Activated CD4-positive, alpha-beta T cell treated with anti-CD3 and anti-CD28 coated beads, Interleukin-2, amount 50 U/mL, for 48 hours (primary cell): ENCODE measurements around the gene APOBEC3C.
"Not testable (repeated sequence)": the region's sequence is repeated elsewhere in the genome, so short reads cannot be mapped to it uniquely, and the experiment has no call there.

ENCODE experiments used
- DNase-seq, 2 experiments: peaks; one replicate each; pipeline ENCODE4 v3.0.0-alpha.2; 2020

APOBEC3C gene

GRCh38 chr22:39024519-39025308 lies 10.7 kb downstream of the APOBEC3C start:
- no peak for DNase-seq

DNA sequence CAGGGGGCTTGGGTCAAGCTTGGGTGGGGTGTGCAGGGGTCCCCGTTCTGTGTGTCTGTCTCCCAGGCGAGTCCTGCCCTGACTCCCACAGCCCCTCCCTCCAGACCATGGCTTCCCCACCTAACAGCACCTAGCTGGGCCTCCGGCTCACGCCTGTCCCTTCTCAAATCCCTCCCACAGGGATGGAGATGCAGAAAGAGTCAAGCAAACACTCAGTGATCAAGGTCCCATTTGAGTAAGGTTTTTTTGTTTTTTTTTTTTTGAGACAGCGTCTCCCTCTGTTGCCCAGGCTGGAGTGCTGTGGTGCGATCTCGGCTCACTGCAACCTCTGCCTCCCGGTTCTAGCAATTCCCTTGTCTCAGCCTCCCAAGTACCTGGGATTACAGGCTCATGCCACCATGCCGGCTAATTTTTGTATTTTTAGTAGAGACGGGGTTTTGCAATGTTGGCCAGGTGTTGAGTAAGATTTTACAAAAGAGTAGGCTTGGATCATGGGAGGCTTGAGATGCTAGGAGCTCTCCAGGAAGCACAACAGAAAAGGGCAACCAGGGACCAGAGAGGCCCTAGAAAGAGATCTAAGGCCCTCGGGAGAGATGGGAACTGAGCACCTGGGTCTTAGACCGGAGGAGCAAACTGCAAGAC lies 12.6 kb downstream of the APOBEC3C start:
- no peak for DNase-seq

DNA sequence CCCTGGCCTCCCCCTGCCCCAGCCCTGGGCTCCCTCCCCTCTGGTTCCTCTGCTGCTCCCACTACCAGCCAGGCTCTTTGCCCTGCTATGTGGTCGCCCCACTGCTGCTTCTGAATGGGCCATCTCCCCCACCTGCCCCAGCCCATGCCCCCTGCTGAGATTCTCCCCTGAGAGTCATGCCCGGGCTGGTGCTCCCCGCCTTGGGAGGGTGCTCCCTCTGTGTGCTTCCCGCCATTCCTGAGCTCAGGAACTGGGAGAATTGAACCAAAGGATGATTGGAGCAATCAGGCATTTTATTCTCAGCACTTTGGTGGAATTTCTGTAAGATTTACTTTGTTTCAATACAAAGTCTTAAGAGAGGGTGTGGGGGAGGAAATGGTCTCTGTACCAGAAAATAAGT lies 13.7 kb downstream of the APOBEC3C start:
- no peak for DNase-seq

- DNase-seq = no peak
Measured at GRCh38 chr22:39028281-39028680, 14.2 kb downstream of the APOBEC3C start.

GRCh38 chr22:39029227-39029626 lies 15.2 kb downstream of the APOBEC3C start:
- DNase-seq = no peak

GRCh38 chr22:39030705-39031104 lies 16.6 kb downstream of the APOBEC3C start:
- no peak for DNase-seq

DNA sequence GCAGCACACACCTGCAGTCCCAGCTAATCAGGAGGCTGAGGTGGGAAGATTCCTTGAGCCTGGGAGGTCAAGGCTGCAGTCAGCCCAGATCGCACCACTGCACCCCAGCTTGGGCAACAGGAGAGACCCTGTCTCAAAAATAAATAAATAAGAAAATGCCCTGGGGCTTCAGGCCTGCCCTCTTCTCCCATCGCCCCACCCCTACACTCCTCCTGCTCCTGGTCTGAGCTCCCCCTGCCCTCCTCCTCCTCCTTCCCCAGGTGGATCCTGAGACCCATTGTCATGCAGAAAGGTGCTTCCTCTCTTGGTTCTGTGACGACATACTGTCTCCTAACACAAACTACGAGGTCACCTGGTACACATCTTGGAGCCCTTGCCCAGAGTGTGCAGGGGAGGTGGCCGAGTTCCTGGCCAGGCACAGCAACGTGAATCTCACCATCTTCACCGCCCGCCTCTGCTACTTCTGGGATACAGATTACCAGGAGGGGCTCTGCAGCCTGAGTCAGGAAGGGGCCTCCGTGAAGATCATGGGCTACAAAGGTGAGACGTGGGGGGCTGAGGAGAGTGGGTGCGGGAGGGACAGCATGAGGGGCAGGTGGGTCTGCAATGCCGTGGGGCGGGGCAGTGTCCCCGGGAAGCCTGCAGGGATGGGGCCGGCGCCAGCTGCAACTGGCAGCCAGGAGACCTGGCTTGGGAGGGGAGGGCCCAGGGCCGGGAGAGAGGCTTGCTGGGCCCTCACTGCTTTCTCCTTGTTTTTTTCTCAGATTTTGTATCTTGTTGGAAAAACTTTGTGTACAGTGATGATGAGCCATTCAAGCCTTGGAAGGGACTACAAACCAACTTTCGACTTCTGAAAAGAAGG lies 17.6 kb downstream of the APOBEC3C start:
- not testable (repeated sequence) for DNase-seq

DNA sequence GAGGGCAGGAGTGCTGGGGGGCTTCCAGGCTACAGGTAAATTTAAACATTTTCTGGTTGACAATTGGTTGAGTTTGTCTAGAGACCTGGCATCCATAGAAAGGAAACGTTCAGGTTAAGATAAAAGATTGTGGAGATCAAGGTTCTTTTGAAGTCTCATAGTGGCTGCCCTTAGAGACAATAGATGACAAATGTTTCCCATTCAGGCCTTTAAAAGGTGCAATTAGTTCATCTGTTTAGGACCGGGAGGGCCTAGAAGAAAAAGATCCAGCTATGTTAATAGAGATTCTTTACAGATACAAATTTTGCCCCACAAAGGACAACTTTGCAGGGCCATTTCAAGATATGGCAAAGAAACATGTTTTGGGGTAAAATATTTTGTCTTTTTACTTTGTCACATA lies 23.0 kb downstream of the APOBEC3C start:
- DNase-seq = not testable (repeated sequence)

DNA sequence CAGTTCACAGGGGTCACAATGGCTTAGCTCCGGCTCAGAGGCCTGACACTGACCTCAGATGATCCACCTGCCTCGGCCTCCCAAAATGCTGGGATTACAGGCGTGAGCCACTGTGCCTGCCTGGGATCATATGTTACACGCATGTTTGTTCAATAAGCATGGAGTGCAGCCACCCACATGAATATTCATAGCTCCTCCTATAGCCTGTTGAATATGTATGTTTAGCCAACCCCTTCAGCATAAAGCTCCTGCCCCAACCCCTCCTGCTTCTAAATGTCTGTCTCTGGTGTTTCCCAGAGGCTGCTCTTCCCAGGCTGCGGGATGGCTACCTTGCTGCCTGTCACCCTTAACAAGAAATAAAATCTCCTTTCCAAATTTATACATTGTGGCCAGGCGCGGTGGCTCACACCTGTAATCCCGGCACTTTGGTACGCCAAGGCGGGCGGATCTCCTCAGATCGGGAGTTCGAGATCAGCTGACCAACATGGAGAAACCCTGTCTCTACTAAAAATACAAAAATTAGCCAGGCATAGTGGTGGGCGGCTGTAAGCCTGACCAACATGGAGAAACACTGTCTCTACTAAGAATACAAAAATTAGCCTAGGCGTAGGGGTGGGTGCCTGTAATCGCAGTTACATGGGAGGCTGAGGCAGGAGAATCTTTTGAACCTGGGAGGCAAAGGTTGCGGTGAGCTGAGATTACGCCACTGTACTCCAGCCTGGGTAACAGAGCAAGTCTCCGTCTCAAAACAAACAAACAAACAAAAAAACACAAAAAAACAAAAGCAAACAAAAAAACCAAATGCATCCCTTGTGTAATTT lies 25.5 kb downstream of the APOBEC3C start:
- DNase-seq = no peak

DNA sequence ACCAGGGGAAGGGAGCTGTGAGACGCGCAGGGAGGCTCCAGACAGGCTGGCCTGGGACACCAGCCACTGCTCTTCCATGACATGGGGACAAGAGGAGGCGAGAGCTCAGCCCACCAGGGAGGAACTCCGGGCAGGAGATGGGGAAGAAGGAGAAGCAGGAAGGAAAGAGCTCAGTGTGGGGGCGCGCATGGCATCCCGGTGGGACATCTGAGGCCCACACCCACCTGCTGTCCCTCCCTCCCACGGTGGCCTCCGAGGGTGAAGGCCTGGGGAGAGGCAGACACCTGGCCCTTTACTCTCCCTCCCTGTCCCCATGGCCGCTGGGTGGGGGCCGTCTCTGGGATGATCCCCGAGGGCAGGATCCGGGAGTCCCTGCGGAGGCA lies 26.1 kb downstream of the APOBEC3C start:
- DNase-seq = not testable (repeated sequence)

DNA sequence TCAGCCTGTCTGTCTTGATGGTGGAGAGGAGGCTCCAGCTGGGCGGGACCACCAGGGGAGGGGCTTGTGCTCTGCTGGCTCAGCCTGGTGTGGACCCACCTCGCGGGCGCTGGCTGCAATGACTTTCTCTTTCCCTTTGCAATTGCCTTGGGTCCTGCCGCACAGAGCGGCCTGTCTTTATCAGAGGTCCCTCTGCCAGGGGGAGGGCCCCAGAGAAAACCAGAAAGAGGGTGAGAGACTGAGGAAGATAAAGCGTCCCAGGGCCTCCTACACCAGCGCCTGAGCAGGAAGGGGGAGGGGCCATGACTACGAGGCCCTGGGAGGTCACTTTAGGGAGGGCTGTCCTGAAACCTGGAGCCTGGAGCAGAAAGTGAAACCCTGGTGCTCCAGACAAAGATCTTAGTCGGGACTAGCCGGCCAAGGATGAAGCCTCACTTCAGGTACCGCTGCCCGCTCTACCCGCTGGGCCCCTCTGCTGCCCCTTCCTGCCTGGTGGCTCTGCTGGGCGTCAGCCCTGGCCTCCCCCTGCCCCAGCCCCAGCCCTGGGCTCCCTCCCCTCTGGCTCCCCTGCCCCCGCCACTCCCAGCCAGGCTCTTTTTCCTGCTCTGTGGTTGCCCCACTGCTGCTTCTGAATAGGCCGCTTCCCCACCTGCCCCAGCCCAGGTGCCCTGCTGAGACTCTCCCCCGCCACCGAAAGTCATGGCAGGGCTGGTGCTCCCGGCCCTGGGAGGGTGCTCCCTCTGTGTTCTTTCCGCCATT lies 26.7 kb downstream of the APOBEC3C start, which contains the start of gene APOBEC3F:
APOBEC3F (plus strand) TSS at position 327 of the 759 bp plus-strand sequence; CDS start at position 424, 97 bp downstream.
- DNase-seq = peak; percentile 66 to 71

DNA sequence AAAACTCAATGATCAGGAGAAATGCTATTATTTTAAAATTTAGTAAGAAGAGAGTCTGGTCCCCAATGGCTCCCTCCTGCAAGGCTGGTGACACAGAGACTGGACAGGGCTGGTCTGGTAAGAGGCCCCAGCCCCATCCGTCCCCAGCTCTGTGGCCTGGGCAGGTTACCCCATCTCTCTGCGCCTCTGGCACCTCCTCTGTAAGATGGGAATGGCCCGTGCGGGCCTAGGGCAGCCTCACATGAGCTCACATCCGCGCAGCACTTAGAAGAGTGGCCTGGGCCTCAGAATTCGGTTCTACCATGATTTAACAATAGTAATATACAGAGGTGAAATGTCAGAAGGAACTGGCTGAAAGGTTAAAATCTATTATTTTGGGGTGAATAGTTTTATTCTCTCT lies 27.9 kb downstream of the APOBEC3C start:
- DNase-seq = no peak

DNA sequence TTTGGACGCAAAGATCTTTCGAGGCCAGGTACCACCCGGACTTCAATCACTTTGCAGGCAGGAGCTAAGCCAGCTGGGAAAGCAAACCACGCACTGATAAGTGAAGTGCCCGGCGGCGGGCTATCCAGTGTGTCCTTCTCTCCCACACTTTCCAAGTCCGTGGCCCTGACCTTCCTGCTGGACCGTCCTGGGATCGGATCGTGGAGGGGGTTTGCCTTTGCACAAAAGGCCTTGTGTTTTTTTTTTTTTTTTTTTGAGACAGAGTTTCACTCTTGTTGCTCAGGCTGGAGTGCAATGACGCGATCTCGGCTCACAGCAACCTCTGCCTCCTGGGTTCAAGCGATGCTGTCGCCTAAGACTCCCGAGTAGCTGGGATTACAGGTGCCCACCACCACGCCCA lies 29.0 kb downstream of the APOBEC3C start:
- not testable (repeated sequence) for DNase-seq

- not testable (repeated sequence) for DNase-seq
Measured at GRCh38 chr22:39045136-39045535, 31.1 kb downstream of the APOBEC3C start.

GRCh38 chr22:39049486-39049885 lies 35.4 kb downstream of the APOBEC3C start:
- not testable (repeated sequence) for DNase-seq

- DNase-seq = not testable (repeated sequence)
Measured at GRCh38 chr22:39051844-39052495, 37.9 kb downstream of the APOBEC3C start.

DNA sequence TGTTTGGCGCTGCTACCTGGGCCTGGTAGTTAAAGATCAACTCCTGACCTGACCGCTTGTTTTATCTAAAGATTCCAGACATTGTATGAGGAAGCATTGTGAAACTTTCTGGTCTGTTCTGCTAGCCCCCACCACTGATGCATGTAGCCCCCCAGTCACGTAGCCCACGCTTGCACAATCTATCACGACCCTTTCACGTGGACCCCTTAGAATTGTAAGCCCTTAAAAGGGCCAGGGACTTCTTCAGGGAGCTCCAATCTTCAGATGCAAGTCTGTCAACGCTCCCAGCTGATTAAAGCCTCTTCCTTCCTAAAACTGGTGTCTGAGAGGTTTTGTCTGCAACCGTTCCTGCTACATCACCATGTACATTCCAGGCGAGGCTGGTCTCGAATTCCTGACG lies 41.6 kb downstream of the APOBEC3C start:
- no peak for DNase-seq

- DNase-seq = not testable (repeated sequence)
Measured at GRCh38 chr22:39061290-39061689, 47.2 kb downstream of the APOBEC3C start.

GRCh38 chr22:39061951-39062350 lies 47.9 kb downstream of the APOBEC3C start:
- DNase-seq = not testable (repeated sequence)

DNA sequence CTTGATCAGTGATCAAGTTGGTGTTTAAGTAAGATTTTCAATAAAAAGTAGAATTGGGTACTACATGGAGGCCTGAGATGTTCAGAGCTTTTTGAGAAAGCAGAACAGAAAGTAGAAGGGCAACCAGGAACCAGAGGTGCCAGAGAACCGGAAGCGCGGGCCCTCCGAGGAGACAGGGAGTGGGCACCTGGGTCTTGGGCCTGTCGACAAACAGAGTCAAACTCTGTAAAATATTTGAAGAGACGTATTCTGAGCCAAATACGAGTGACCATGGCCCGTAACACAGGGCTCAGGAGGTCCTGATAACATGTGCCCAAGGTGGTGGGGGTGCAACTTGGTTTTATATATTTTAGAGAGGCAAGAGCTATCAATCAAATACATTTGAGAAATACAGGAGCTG lies 49.8 kb downstream of the APOBEC3C start:
- not testable (repeated sequence) for DNase-seq
